Glomerular endothelial cell (primary cell): ENCODE results near the gene GM2A. TPM values are rescaled to one million over a fixed set of nuclear protein-coding genes. Genes with fewer than 3 reads are reported as not detected.
"Not testable (repeated sequence)": the region's sequence is repeated elsewhere in the genome, so short reads cannot be mapped to it uniquely, and the experiment has no call there.

Source experiments
- DNase-seq: peaks from one replicate; pipeline ENCODE4 v3.0.0-alpha.2; 2011; ENCODE audit warnings: low read depth, low spot score; ENCODE audit errors: extremely low read depth
- total RNA-seq: library from RNA; depleted of rRNA; stranded (reverse); fragments of >200 nt; gene quantifications from 2 replicates; pipeline ENCODE4 v1.2.3, GENCODE V29; 2015

Gene GM2A
- total RNA-seq, 1 donor from 2014 or later, result 38.4 TPM

- no peak for DNase-seq
Measured at GRCh38 chr5:151284392-151284967, 31.5 kb downstream of the GM2A start.

- no peak for DNase-seq
Measured at GRCh38 chr5:151285683-151286082, 32.7 kb downstream of the GM2A start.

- no peak for DNase-seq
Measured at GRCh38 chr5:151286246-151286645, 33.3 kb downstream of the GM2A start.

GRCh38 chr5:151288180-151288579, 35.2 kb downstream of the GM2A start:
- DNase-seq, result no peak

GRCh38 chr5:151293624-151294023, 40.6 kb downstream of the GM2A start:
- no peak for DNase-seq

GRCh38 chr5:151295138-151295537, 42.2 kb downstream of the GM2A start:
- DNase-seq, result no peak

GRCh38 chr5:151295791-151296477, 42.9 kb downstream of the GM2A start:
- DNase-seq, result no peak

- no peak for DNase-seq
Measured at GRCh38 chr5:151296478-151296830, 43.5 kb downstream of the GM2A start.

- no peak for DNase-seq
Measured at GRCh38 chr5:151296974-151297373, 44.0 kb downstream of the GM2A start.

- no peak for DNase-seq
Measured at GRCh38 chr5:151298063-151298855, 45.3 kb downstream of the GM2A start.

- no peak for DNase-seq
Measured at GRCh38 chr5:151303666-151304065, 50.7 kb downstream of the GM2A start, which contains the start of gene SLC36A3. TSS of gene SLC36A3 (minus strand) at chr5:151303766. CDS start at chr5:151303354, 412 bp downstream.

GRCh38 chr5:151309266-151309665, 56.3 kb downstream of the GM2A start:
- DNase-seq, result not testable (repeated sequence)

GRCh38 chr5:151309821-151310220, 56.8 kb downstream of the GM2A start:
- DNase-seq, result not testable (repeated sequence)

- no peak for DNase-seq
Measured at GRCh38 chr5:151310932-151311331, 57.9 kb downstream of the GM2A start.

GRCh38 chr5:151312756-151313324, 59.9 kb downstream of the GM2A start:
- no peak for DNase-seq

- no peak for DNase-seq
Measured at GRCh38 chr5:151313357-151313756, 60.4 kb downstream of the GM2A start.

- DNase-seq, result no peak
Measured at GRCh38 chr5:151315998-151316597, 63.1 kb downstream of the GM2A start.

GRCh38 chr5:151317871-151318270, 64.9 kb downstream of the GM2A start:
- no peak for DNase-seq

GRCh38 chr5:151318850-151319732, 66.1 kb downstream of the GM2A start:
- DNase-seq, result no peak
